HEK293 (cell line): Measurements from ENCODE around the gene C1QTNF12.

Source experiments
- CTCF ChIA-PET: fragments of 350-600 bp; formaldehyde crosslinking; extraction: SDS; loops from one replicate; lab custom pipeline; 2021; ENCODE audit warnings: antibody characterized with exemption; lab: Yijun Ruan, JAX
- POLR2A ChIA-PET: fragments of 300-600 bp; formaldehyde crosslinking; extraction: SDS; loops from one replicate; lab custom pipeline; 2020; ENCODE audit warnings: antibody characterized with exemption, inconsistent platforms; lab: Yijun Ruan, JAX
- H3K27ac ChIP-seq: fragments of 200-500 bp; sonication (Bioruptor generic); 2 replicates; pipeline ENCODE4 v1.5.1; 2014; ENCODE audit warnings: low read depth, low read length, control low read depth, inconsistent platforms; ENCODE audit errors: extremely low read depth
- H3K36me3 ChIP-seq, 2 experiments: fragments of 200-500 bp in 1 of 2; sonication (Bioruptor generic) in 1 of 2; 1 replicate in 1 of 2; 2 replicates in 1 of 2; pipeline ENCODE4 v1.5.1; 2014 to 2017; ENCODE audit warnings: inconsistent platforms in 2 of 2, low read length in 2 of 2; ENCODE audit not compliant: control insufficient read depth in 2 of 2, insufficient read depth in 1 of 2
- H3K4me1 ChIP-seq: fragments of 200-500 bp; sonication (Bioruptor generic); 2 replicates; pipeline ENCODE4 v1.5.1; 2014; ENCODE audit warnings: mild to moderate bottlenecking, low read length, inconsistent platforms; ENCODE audit not compliant: control insufficient read depth, insufficient read depth
- H3K4me3 ChIP-seq: 2 replicates; pipeline ENCODE4 v1.5.1; 2011; ENCODE audit warnings: low read depth, mild to moderate bottlenecking, control low read depth, low read length, moderate library complexity
- H3K9me3 ChIP-seq: fragments of 200-500 bp; sonication (Bioruptor generic); 2 replicates; pipeline ENCODE4 v1.5.1; 2014; ENCODE audit warnings: low read depth, low read length, inconsistent platforms; ENCODE audit not compliant: control insufficient read depth, insufficient read depth
- GLI2 ChIP-seq: fragments of 450-650 bp; formaldehyde crosslinking; IDR thresholded peaks from 2 replicates; pipeline ENCODE4; 2017; ENCODE audit warnings: missing biosample characterization, missing genetic modification characterization, low read depth, borderline replicate concordance
- GLIS1 ChIP-seq: fragments of 450-650 bp; formaldehyde crosslinking; IDR thresholded peaks from 2 replicates; pipeline ENCODE4 v1.5.1; 2016; ENCODE audit warnings: missing biosample characterization, missing genetic modification characterization
- REPIN1 ChIP-seq: fragments of 450-650 bp; formaldehyde crosslinking; IDR thresholded peaks from 2 replicates; pipeline ENCODE4 v1.5.1; 2017; ENCODE audit warnings: missing biosample characterization, missing genetic modification characterization, low read depth
- SCRT2 ChIP-seq: fragments of 450-650 bp; formaldehyde crosslinking; IDR thresholded peaks from 2 replicates; pipeline ENCODE4 v1.5.1; 2016; ENCODE audit warnings: missing biosample characterization, missing genetic modification characterization
- WT1 ChIP-seq: fragments of 450-650 bp; formaldehyde crosslinking; IDR thresholded peaks from 2 replicates; pipeline ENCODE4 v1.5.1; 2016; ENCODE audit warnings: missing biosample characterization, missing genetic modification characterization
- ZIC2 ChIP-seq: fragments of 450-650 bp; formaldehyde crosslinking; IDR thresholded peaks from 2 replicates; pipeline ENCODE4 v1.5.1; 2016; ENCODE audit warnings: missing biosample characterization, missing genetic modification characterization
- ZNF19 ChIP-seq: fragments of 450-650 bp; formaldehyde crosslinking; IDR thresholded peaks from 2 replicates; pipeline ENCODE4; 2016; ENCODE audit warnings: missing biosample characterization, missing genetic modification characterization, low read depth
- ZNF214 ChIP-seq: fragments of 450-650 bp; formaldehyde crosslinking; IDR thresholded peaks from 2 replicates; pipeline ENCODE4 v1.5.1; 2017; ENCODE audit warnings: missing biosample characterization, mild to moderate bottlenecking, missing genetic modification characterization, borderline replicate concordance
- ZNF292 ChIP-seq: fragments of 450-650 bp; formaldehyde crosslinking; IDR thresholded peaks from 2 replicates; pipeline ENCODE4 v1.5.1; 2016; ENCODE audit warnings: low read depth, missing biosample characterization, missing genetic modification characterization, borderline replicate concordance
- ZNF391 ChIP-seq: fragments of 450-650 bp; formaldehyde crosslinking; IDR thresholded peaks from 2 replicates; pipeline ENCODE4 v1.5.1; 2016; ENCODE audit warnings: low read depth, missing biosample characterization, missing genetic modification characterization, borderline replicate concordance
- ZNF394 ChIP-seq: fragments of 450-650 bp; formaldehyde crosslinking; IDR thresholded peaks from 2 replicates; pipeline ENCODE4 v1.5.1; 2016; ENCODE audit warnings: missing biosample characterization, missing genetic modification characterization, mild to moderate bottlenecking, moderate library complexity, borderline replicate concordance
- ZNF621 ChIP-seq: fragments of 450-650 bp; formaldehyde crosslinking; IDR thresholded peaks from 2 replicates; pipeline ENCODE4 v1.5.1; 2017; ENCODE audit warnings: missing biosample characterization, missing genetic modification characterization
- ZNF664 ChIP-seq: fragments of 450-650 bp; formaldehyde crosslinking; IDR thresholded peaks from 2 replicates; pipeline ENCODE4 v1.5.1; 2016; ENCODE audit warnings: missing biosample characterization, missing genetic modification characterization
- ZNF701 ChIP-seq: fragments of 450-650 bp; formaldehyde crosslinking; IDR thresholded peaks from 2 replicates; pipeline ENCODE4 v1.5.1; 2016; ENCODE audit warnings: missing biosample characterization, missing genetic modification characterization
- TF ChIP-seq, protein P1 (sequence below): fragments of 450-650 bp; formaldehyde crosslinking; IDR thresholded peaks from 2 replicates; pipeline ENCODE4 v1.5.1; 2016; ENCODE audit warnings: missing biosample characterization, missing genetic modification characterization
- TF ChIP-seq, protein P2 (sequence below): fragments of 450-650 bp; formaldehyde crosslinking; IDR thresholded peaks from 2 replicates; pipeline ENCODE4 v1.5.1; 2016; ENCODE audit warnings: missing biosample characterization, missing genetic modification characterization
- TF ChIP-seq, protein P3 (sequence below): fragments of 450-650 bp; IDR thresholded peaks from 2 replicates; pipeline ENCODE4 v1.5.1; 2018; ENCODE audit warnings: missing biosample characterization, mild to moderate bottlenecking, missing genetic modification characterization
- TF ChIP-seq, protein P4 (sequence below): fragments of 450-650 bp; formaldehyde crosslinking; IDR thresholded peaks from 2 replicates; pipeline ENCODE4 v1.5.1; 2016; ENCODE audit warnings: missing biosample characterization, missing genetic modification characterization
- TF ChIP-seq, protein P5 (sequence below): sonication (generic); formaldehyde crosslinking; IDR thresholded peaks from 2 replicates; pipeline ENCODE4 v1.8.1; 2022; ENCODE audit warnings: mild to moderate bottlenecking, moderate library complexity, missing genetic modification reagents
- TF ChIP-seq, protein P6 (sequence below): fragments of 450-650 bp; formaldehyde crosslinking; IDR thresholded peaks from 2 replicates; pipeline ENCODE4 v1.5.1; 2016; ENCODE audit warnings: missing biosample characterization, missing genetic modification characterization
- TF ChIP-seq, protein P7 (sequence below): fragments of 450-650 bp; formaldehyde crosslinking; IDR thresholded peaks from 2 replicates; pipeline ENCODE4 v1.5.1; 2016; ENCODE audit warnings: missing biosample characterization, missing genetic modification characterization, low read depth
- TF ChIP-seq, protein P8 (sequence below): fragments of 450-650 bp; formaldehyde crosslinking; IDR thresholded peaks from 2 replicates; pipeline ENCODE4 v1.5.1; 2017; ENCODE audit warnings: missing biosample characterization, mild to moderate bottlenecking, missing genetic modification characterization, moderate library complexity

C1QTNF12 gene

DNA sequence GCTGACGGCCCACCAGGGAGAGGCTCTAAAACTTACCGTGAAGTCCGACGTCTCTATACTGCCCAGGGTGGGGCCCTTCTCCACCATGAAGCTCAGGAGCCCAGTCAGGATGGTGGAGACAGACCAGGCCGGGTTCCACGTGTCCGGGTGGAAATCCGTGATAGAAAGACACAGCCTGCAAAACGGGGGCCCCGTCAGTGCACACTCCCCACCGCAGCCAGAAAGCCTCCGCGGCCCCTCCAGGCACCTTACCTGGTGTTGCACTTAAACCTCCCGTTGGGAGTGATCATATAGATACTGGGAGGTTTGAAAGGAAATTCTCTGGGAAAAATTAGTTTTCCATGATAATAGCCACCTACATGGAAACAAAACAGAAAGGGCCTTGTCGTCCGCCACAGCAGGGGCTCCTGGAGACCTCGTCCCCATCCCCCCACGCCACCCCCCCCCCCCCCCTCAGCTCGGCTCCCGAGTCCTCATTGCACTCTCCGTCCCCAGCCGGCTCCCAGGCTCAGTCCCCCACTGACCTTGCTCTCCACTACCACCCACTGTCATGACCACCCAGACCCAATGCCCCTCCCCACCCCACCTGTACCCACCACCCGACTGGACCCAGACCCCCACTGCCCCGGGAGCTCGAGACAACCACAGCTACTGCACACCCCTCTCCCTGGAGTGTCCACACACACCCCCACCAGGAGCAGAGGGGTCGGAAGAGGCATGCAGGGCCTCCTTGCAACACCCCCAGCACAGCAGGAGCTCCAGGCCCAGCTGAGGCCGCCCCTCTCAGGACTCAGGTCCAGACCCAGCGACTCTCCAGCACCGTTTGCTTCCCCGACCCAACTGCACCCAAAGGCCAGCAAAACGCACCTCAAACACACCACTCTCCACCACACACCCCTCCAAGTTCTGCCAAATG, 10.7 kb upstream of the C1QTNF12 start:
- Histone ChIP-seq H3K4me1 (no peaks in the 10 kb centered on the region), H3K4me3 (no peak overlapping the region), H3K27ac (no peak overlapping the region), H3K36me3 (peaks cover 6 to 93% of the 10 kb centered on the region in 2 experiments; a peak in 2 of 3 replicates), H3K9me3 (no peaks in the 10 kb centered on the region)
- POLR2A ChIA-PET = interaction anchor here (0.6 to 1.0 kb wide), 3 partner anchors 21 to 365 kb away, joined by 3 to 10 read pairs (median 3); no protein-coding TSS in a partner anchor
- CTCF ChIA-PET = interaction anchor here (0.6 to 0.7 kb wide), 2 partner anchors 10 to 34 kb away, joined by 3 read pairs; no protein-coding TSS in a partner anchor
- TF ChIP-seq ZNF292 (tag by site-specific recombination) (no peak), ZNF621 (tag by site-specific recombination) (no peak), SCRT2 (tag by site-specific recombination) (no peak), GLIS1 (tag by site-specific recombination) (0 out of 2 replicates have a peak, but pooled peaks have one; percentile 8), ZNF394 (tag by site-specific recombination) (no peak), WT1 (tag by site-specific recombination) (no peak), GLI2 (tag by site-specific recombination) (no peak), ZNF19 (tag by site-specific recombination) (no peak), ZNF391 (tag by site-specific recombination) (no peak), ZNF701 (tag by site-specific recombination) (no peak), ZNF214 (tag by site-specific recombination) (no peak), ZIC2 (tag by site-specific recombination) (0 out of 2 replicates have a peak, but pooled peaks have one; percentile 15), REPIN1 (tag by site-specific recombination) (no peak), ZNF664 (no peak)
- TF ChIP-seq, protein P1, sequence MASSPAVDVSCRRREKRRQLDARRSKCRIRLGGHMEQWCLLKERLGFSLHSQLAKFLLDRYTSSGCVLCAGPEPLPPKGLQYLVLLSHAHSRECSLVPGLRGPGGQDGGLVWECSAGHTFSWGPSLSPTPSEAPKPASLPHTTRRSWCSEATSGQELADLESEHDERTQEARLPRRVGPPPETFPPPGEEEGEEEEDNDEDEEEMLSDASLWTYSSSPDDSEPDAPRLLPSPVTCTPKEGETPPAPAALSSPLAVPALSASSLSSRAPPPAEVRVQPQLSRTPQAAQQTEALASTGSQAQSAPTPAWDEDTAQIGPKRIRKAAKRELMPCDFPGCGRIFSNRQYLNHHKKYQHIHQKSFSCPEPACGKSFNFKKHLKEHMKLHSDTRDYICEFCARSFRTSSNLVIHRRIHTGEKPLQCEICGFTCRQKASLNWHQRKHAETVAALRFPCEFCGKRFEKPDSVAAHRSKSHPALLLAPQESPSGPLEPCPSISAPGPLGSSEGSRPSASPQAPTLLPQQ (tag by site-specific recombination) = no peak
- TF ChIP-seq, protein P2, sequence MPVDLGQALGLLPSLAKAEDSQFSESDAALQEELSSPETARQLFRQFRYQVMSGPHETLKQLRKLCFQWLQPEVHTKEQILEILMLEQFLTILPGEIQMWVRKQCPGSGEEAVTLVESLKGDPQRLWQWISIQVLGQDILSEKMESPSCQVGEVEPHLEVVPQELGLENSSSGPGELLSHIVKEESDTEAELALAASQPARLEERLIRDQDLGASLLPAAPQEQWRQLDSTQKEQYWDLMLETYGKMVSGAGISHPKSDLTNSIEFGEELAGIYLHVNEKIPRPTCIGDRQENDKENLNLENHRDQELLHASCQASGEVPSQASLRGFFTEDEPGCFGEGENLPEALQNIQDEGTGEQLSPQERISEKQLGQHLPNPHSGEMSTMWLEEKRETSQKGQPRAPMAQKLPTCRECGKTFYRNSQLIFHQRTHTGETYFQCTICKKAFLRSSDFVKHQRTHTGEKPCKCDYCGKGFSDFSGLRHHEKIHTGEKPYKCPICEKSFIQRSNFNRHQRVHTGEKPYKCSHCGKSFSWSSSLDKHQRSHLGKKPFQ (tag by site-specific recombination) = no peak
- TF ChIP-seq, protein P3, sequence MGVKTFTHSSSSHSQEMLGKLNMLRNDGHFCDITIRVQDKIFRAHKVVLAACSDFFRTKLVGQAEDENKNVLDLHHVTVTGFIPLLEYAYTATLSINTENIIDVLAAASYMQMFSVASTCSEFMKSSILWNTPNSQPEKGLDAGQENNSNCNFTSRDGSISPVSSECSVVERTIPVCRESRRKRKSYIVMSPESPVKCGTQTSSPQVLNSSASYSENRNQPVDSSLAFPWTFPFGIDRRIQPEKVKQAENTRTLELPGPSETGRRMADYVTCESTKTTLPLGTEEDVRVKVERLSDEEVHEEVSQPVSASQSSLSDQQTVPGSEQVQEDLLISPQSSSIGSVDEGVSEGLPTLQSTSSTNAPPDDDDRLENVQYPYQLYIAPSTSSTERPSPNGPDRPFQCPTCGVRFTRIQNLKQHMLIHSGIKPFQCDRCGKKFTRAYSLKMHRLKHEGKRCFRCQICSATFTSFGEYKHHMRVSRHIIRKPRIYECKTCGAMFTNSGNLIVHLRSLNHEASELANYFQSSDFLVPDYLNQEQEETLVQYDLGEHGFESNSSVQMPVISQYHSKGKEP = no peak
- TF ChIP-seq, protein P4, sequence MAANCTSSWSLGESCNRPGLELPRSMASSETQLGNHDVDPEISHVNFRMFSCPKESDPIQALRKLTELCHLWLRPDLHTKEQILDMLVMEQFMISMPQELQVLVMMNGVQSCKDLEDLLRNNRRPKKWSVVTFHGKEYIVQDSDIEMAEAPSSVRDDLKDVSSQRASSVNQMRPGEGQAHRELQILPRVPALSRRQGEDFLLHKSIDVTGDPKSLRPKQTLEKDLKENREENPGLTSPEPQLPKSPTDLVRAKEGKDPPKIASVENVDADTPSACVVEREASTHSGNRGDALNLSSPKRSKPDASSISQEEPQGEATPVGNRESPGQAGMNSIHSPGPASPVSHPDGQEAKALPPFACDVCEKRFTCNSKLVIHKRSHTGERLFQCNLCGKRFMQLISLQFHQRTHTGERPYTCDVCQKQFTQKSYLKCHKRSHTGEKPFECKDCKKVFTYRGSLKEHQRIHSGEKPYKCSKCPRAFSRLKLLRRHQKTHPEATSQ (tag by site-specific recombination) = no peak
- TF ChIP-seq, protein P5, sequence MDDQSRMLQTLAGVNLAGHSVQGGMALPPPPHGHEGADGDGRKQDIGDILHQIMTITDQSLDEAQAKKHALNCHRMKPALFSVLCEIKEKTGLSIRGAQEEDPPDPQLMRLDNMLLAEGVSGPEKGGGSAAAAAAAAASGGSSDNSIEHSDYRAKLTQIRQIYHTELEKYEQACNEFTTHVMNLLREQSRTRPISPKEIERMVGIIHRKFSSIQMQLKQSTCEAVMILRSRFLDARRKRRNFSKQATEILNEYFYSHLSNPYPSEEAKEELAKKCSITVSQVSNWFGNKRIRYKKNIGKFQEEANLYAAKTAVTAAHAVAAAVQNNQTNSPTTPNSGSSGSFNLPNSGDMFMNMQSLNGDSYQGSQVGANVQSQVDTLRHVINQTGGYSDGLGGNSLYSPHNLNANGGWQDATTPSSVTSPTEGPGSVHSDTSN = no peak
- TF ChIP-seq, protein P6, sequence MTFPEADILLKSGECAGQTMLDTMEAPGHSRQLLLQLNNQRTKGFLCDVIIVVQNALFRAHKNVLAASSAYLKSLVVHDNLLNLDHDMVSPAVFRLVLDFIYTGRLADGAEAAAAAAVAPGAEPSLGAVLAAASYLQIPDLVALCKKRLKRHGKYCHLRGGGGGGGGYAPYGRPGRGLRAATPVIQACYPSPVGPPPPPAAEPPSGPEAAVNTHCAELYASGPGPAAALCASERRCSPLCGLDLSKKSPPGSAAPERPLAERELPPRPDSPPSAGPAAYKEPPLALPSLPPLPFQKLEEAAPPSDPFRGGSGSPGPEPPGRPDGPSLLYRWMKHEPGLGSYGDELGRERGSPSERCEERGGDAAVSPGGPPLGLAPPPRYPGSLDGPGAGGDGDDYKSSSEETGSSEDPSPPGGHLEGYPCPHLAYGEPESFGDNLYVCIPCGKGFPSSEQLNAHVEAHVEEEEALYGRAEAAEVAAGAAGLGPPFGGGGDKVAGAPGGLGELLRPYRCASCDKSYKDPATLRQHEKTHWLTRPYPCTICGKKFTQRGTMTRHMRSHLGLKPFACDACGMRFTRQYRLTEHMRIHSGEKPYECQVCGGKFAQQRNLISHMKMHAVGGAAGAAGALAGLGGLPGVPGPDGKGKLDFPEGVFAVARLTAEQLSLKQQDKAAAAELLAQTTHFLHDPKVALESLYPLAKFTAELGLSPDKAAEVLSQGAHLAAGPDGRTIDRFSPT (tag by site-specific recombination) = no peak
- TF ChIP-seq, protein P7, sequence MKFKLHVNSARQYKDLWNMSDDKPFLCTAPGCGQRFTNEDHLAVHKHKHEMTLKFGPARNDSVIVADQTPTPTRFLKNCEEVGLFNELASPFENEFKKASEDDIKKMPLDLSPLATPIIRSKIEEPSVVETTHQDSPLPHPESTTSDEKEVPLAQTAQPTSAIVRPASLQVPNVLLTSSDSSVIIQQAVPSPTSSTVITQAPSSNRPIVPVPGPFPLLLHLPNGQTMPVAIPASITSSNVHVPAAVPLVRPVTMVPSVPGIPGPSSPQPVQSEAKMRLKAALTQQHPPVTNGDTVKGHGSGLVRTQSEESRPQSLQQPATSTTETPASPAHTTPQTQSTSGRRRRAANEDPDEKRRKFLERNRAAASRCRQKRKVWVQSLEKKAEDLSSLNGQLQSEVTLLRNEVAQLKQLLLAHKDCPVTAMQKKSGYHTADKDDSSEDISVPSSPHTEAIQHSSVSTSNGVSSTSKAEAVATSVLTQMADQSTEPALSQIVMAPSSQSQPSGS (tag by site-specific recombination) = no peak
- TF ChIP-seq, protein P8, sequence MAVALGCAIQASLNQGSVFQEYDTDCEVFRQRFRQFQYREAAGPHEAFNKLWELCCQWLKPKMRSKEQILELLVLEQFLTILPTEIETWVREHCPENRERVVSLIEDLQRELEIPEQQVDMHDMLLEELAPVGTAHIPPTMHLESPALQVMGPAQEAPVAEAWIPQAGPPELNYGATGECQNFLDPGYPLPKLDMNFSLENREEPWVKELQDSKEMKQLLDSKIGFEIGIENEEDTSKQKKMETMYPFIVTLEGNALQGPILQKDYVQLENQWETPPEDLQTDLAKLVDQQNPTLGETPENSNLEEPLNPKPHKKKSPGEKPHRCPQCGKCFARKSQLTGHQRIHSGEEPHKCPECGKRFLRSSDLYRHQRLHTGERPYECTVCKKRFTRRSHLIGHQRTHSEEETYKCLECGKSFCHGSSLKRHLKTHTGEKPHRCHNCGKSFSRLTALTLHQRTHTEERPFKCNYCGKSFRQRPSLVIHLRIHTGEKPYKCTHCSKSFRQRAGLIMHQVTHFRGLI (tag by site-specific recombination) = no peak
